ENCODE results near the gene SH3BP2.

Gene SH3BP2

DNA sequence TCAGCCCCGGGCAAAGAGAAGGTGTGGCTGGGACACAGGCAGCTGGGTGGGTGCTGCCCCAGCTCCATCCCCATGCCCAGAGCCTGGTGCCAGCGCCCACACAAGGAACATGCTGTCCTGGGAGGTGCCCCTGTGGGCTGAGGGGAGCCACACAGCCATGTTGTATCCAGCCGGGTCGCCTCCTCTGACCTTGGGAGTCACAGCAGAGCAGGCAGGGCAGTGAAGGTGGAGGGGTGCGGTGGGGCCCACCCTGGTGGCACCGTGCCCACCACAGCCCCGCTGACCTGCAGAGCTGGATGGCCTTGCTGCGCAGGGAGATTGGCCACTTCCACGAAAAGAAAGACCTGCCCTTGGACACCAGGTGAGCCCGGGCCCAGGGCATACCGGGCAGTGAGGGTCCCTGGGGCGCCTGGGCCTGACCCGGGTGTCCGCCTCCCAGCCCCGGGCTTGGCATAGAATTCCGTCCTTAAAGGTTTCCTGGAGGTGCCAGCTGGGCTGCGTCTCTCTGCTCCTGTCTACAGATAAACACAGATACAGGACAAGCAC, 32.0 kb downstream of the SH3BP2 start:
- Histone ChIP-seq H3K4me1 (ENCODE audit: control insufficient read depth, low read length) (no peaks in the 10 kb centered on the region), H3F3A (ENCODE audit: control insufficient read depth, insufficient read depth) (no peaks in the 10 kb centered on the region), H3K79me2 (ENCODE audit: control insufficient read depth, low read length) (no peaks in the 10 kb centered on the region), H3K9me3 (ENCODE audit: control insufficient read depth, insufficient read depth, low read length) (no peaks in the 10 kb centered on the region), H3K27ac (ENCODE audit: low read depth, low read length) (no peak overlapping the region), H3K4me2 (ENCODE audit: low read length) (no peak overlapping the region), H3K27me3 (ENCODE audit: control insufficient read depth, low read length) (peaks cover 4% of the 10 kb centered on the region), H4K20me1 (ENCODE audit: control insufficient read depth, insufficient read depth, low read depth, low read length) (0 out of 2 replicates have a peak, but pooled peaks cover 6% of the 10 kb centered on the region), H3K4me3 (ENCODE audit: low read length) (no peak overlapping the region), H3K36me3 (ENCODE audit: control insufficient read depth, low read length) (no peaks in the 10 kb centered on the region), H3K9me2 (replicated peaks; ENCODE audit: control insufficient read depth, low read length) (no peaks in the 10 kb centered on the region)
- TF ChIP-seq, protein P1, sequence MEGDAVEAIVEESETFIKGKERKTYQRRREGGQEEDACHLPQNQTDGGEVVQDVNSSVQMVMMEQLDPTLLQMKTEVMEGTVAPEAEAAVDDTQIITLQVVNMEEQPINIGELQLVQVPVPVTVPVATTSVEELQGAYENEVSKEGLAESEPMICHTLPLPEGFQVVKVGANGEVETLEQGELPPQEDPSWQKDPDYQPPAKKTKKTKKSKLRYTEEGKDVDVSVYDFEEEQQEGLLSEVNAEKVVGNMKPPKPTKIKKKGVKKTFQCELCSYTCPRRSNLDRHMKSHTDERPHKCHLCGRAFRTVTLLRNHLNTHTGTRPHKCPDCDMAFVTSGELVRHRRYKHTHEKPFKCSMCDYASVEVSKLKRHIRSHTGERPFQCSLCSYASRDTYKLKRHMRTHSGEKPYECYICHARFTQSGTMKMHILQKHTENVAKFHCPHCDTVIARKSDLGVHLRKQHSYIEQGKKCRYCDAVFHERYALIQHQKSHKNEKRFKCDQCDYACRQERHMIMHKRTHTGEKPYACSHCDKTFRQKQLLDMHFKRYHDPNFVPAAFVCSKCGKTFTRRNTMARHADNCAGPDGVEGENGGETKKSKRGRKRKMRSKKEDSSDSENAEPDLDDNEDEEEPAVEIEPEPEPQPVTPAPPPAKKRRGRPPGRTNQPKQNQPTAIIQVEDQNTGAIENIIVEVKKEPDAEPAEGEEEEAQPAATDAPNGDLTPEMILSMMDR (IDR thresholded peaks at IDR 0.05; ENCODE audit: low read depth, low read length, poor library complexity, severe bottlenecking): no peak
- no peak for TF ChIP-seq EZH2phosphoT487 (IDR thresholded peaks at IDR 0.05; ENCODE audit: borderline replicate concordance, low read length)

- Histone ChIP-seq H3K36me3 (ENCODE audit: control insufficient read depth, low read length) (no peaks in the 10 kb centered on the region), H3K27me3 (ENCODE audit: control insufficient read depth, low read length) (peaks cover 2% of the 10 kb centered on the region), H3F3A (ENCODE audit: control insufficient read depth, insufficient read depth) (no peaks in the 10 kb centered on the region), H3K9me2 (replicated peaks; ENCODE audit: control insufficient read depth, low read length) (no peaks in the 10 kb centered on the region), H3K4me2 (ENCODE audit: low read length) (no peak overlapping the region), H3K79me2 (ENCODE audit: control insufficient read depth, low read length) (no peaks in the 10 kb centered on the region), H3K4me3 (ENCODE audit: low read length) (no peak overlapping the region), H3K4me1 (ENCODE audit: control insufficient read depth, low read length) (no peaks in the 10 kb centered on the region), H3K27ac (ENCODE audit: low read depth, low read length) (no peak overlapping the region), H4K20me1 (ENCODE audit: control insufficient read depth, insufficient read depth, low read depth, low read length) (peaks cover 6% of the 10 kb centered on the region; the same call in 1 of the 2 replicates), H3K9me3 (ENCODE audit: control insufficient read depth, insufficient read depth, low read length) (no peaks in the 10 kb centered on the region)
- no peak for TF ChIP-seq EZH2phosphoT487 (IDR thresholded peaks at IDR 0.05; ENCODE audit: borderline replicate concordance, low read length)
- TF ChIP-seq, protein P1 (IDR thresholded peaks at IDR 0.05; ENCODE audit: low read depth, low read length, poor library complexity, severe bottlenecking): no peak
Observed at GRCh38 chr4:2825740-2826139, 32.9 kb downstream of the SH3BP2 start.

- H3K79me2 ChIP-seq (ENCODE audit: control insufficient read depth, low read length): no peaks in the 10 kb centered on the region
- peaks cover 5% of the 10 kb centered on the region for H3K4me1 ChIP-seq (ENCODE audit: control insufficient read depth, low read length)
- H3K27me3 ChIP-seq (ENCODE audit: control insufficient read depth, low read length): peaks cover 12% of the 10 kb centered on the region
- H3K36me3 ChIP-seq (ENCODE audit: control insufficient read depth, low read length): no peaks in the 10 kb centered on the region
- no peak overlapping the region for H3K27ac ChIP-seq (ENCODE audit: low read depth, low read length)
- peaks cover 6% of the 10 kb centered on the region; the same call in 1 of the 2 replicates for H4K20me1 ChIP-seq (ENCODE audit: control insufficient read depth, insufficient read depth, low read depth, low read length)
- H3K4me3 ChIP-seq (ENCODE audit: low read length): no peak overlapping the region
- TF ChIP-seq, protein P1 (IDR thresholded peaks at IDR 0.05; ENCODE audit: low read depth, low read length, poor library complexity, severe bottlenecking): no peak
- no peak for TF ChIP-seq EZH2phosphoT487 (IDR thresholded peaks at IDR 0.05; ENCODE audit: borderline replicate concordance, low read length)
- H3K9me3 ChIP-seq (ENCODE audit: control insufficient read depth, insufficient read depth, low read length): no peaks in the 10 kb centered on the region
- H3K9me2 ChIP-seq (replicated peaks; ENCODE audit: control insufficient read depth, low read length): no peaks in the 10 kb centered on the region
- H3K4me2 ChIP-seq (ENCODE audit: low read length): no peak overlapping the region
- no peaks in the 10 kb centered on the region for H3F3A ChIP-seq (ENCODE audit: control insufficient read depth, insufficient read depth)
Observed at GRCh38 chr4:2827071-2827873, 34.4 kb downstream of the SH3BP2 start.

Data from DOHH2 (cell line).